Measurements from ENCODE around the gene IL4I1. TPM values are rescaled to one million over a fixed set of nuclear protein-coding genes. Genes with fewer than 3 reads are reported as not detected.

Gene IL4I1
- polyA plus RNA-seq, 1 of the 3 experiments (the other 2 are of a cell fraction), result 0.35 TPM

DNA sequence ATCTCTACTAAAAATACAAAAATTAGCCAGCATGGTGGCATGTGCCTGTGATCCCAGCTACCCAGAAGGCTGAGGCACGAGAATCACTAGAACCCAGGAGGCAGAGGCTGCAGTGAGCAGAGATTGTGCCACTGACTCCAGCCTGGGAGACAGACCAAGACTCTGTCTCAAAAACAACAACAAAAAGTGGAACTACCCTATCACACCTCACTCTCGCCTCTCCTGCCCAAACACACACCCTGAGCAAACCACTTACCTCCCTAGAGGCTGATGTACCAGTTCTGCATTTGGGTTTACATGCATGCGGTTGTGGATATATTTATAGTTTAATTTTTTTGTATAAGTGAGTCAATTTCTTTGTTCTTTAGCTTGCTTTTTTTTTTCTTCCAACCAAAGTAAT is 53.4 kb downstream of the IL4I1 start (continued):
- TF ChIP-seq SMC3 (IDR thresholded peaks at IDR 0.05; ENCODE audit: low read depth, low read length) (no peak), EZH2phosphoT487 (IDR thresholded peaks at IDR 0.05; ENCODE audit: borderline replicate concordance, low read depth) (no peak), MXI1 (IDR thresholded peaks at IDR 0.05; ENCODE audit: low read depth, low read length) (no peak), TAF1 (IDR thresholded peaks at IDR 0.05; ENCODE audit: borderline replicate concordance, low read depth, low read length) (no peak), CHD2 (IDR thresholded peaks at IDR 0.05; ENCODE audit: low read length, partially characterized antibody) (no peak)
- TF ChIP-seq, protein P1, sequence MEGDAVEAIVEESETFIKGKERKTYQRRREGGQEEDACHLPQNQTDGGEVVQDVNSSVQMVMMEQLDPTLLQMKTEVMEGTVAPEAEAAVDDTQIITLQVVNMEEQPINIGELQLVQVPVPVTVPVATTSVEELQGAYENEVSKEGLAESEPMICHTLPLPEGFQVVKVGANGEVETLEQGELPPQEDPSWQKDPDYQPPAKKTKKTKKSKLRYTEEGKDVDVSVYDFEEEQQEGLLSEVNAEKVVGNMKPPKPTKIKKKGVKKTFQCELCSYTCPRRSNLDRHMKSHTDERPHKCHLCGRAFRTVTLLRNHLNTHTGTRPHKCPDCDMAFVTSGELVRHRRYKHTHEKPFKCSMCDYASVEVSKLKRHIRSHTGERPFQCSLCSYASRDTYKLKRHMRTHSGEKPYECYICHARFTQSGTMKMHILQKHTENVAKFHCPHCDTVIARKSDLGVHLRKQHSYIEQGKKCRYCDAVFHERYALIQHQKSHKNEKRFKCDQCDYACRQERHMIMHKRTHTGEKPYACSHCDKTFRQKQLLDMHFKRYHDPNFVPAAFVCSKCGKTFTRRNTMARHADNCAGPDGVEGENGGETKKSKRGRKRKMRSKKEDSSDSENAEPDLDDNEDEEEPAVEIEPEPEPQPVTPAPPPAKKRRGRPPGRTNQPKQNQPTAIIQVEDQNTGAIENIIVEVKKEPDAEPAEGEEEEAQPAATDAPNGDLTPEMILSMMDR (IDR thresholded peaks at IDR 0.05), result no peak

DNA sequence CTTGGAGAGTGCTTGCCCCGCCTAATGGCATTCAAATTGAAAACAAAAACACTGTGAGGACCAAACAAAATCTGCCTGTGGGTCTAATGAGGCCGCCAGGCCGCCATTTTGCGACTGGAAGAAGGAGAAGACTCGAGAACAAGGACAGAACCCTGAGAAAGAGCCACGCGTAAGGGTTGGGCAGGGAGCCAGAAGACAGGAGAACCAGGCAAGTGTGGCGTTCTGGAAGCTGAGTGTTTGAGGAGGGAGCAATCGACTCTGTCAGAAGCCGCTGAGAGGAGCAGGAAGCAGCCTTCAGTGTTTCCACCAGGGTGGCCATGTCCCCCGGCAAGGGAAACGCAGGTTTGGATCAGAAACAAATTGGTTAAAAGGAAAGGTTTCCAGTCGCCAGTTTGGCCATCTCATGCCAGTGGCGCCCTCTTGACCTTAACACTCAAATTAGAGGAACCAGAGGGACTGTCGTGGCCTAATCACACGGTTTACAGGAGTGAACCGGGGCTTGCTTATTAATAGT is 55.9 kb downstream of the IL4I1 start:
- CTCF ChIA-PET, result no interaction called here

More for the DNA sequence above, 55.9 kb downstream of the IL4I1 start:
- POLR2A ChIA-PET, result no interaction called here
- Histone ChIP-seq H3K4me1 (ENCODE audit: control insufficient read depth in 1 of 2, insufficient read depth in 2 of 2, low read depth in 1 of 2, low read length in 1 of 2) (peaks cover 0 to 11% of the 10 kb centered on the region in 2 experiments; a peak in 1 of 4 replicates), H3K27me3 (ENCODE audit: insufficient read depth) (no peaks in the 10 kb centered on the region), H3K9ac (no peak overlapping the region), H3K36me3 (replicated peaks in 1 of 2; ENCODE audit: control insufficient read depth in 1 of 2, insufficient read depth in 2 of 2, low read length in 1 of 2) (peaks cover 20 to 45% of the 10 kb centered on the region in 2 experiments), H2AFZ (ENCODE audit: low read depth) (no peak overlapping the region), H3K4me3 (ENCODE audit: low read depth in 2 of 2, low read length in 1 of 2) (no peak overlapping the region), H3K9me3 (no peaks in the 10 kb centered on the region), H3K27ac (ENCODE audit: low read depth in 2 of 2, low read length in 1 of 2) (no peak overlapping the region; a peak in 1 of 4 replicates), H3K4me2 (no peak overlapping the region), H4K20me1 (ENCODE audit: insufficient read depth) (no peaks in the 10 kb centered on the region), H3K9me2 (no peaks in the 10 kb centered on the region), H3K79me2 (ENCODE audit: insufficient read depth) (no peaks in the 10 kb centered on the region), H3F3A (replicated peaks; ENCODE audit: insufficient read depth) (peaks cover 6% of the 10 kb centered on the region)
- TF ChIP-seq USF2 (IDR thresholded peaks at IDR 0.05; ENCODE audit: borderline replicate concordance, low read depth, low read length) (no peak), JUND (IDR thresholded peaks at IDR 0.05) (no peak), RFX5 (IDR thresholded peaks at IDR 0.05; ENCODE audit: low read length) (no peak), CHD2 (IDR thresholded peaks at IDR 0.05; ENCODE audit: low read length, partially characterized antibody) (no peak), RXRA (IDR thresholded peaks at IDR 0.05; ENCODE audit: borderline replicate concordance, low read depth) (no peak), MEF2A (IDR thresholded peaks at IDR 0.05; ENCODE audit: borderline replicate concordance, low read depth) (no peak), TEAD4 (IDR thresholded peaks at IDR 0.05; ENCODE audit: borderline replicate concordance, insufficient read depth) (no peak), POLR2AphosphoS5 (IDR thresholded peaks at IDR 0.05; ENCODE audit: low read depth, low read length) (no peak), TCF12 (IDR thresholded peaks at IDR 0.05) (no peak), FOXM1 (IDR thresholded peaks at IDR 0.05; ENCODE audit: low read depth) (no peak), RAD21 (IDR thresholded peaks at IDR 0.05; ENCODE audit: low read length) (no peak), SMC3 (IDR thresholded peaks at IDR 0.05; ENCODE audit: low read depth, low read length) (no peak), MXI1 (IDR thresholded peaks at IDR 0.05; ENCODE audit: low read depth, low read length) (no peak), SIN3A (IDR thresholded peaks at IDR 0.05; ENCODE audit: borderline replicate concordance, low read depth, low read length) (no peak), GABPA (IDR thresholded peaks at IDR 0.05; ENCODE audit: low read depth) (no peak), ZBTB33 (IDR thresholded peaks at IDR 0.05; ENCODE audit: borderline replicate concordance, low read depth) (no peak)
- TF ChIP-seq, protein P1 (IDR thresholded peaks at IDR 0.05), result no peak
- TF ChIP-seq, protein P2, sequence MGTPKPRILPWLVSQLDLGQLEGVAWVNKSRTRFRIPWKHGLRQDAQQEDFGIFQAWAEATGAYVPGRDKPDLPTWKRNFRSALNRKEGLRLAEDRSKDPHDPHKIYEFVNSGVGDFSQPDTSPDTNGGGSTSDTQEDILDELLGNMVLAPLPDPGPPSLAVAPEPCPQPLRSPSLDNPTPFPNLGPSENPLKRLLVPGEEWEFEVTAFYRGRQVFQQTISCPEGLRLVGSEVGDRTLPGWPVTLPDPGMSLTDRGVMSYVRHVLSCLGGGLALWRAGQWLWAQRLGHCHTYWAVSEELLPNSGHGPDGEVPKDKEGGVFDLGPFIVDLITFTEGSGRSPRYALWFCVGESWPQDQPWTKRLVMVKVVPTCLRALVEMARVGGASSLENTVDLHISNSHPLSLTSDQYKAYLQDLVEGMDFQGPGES (IDR thresholded peaks at IDR 0.05; ENCODE audit: low read depth, low read length), result no peak
- TF ChIP-seq, protein P3, sequence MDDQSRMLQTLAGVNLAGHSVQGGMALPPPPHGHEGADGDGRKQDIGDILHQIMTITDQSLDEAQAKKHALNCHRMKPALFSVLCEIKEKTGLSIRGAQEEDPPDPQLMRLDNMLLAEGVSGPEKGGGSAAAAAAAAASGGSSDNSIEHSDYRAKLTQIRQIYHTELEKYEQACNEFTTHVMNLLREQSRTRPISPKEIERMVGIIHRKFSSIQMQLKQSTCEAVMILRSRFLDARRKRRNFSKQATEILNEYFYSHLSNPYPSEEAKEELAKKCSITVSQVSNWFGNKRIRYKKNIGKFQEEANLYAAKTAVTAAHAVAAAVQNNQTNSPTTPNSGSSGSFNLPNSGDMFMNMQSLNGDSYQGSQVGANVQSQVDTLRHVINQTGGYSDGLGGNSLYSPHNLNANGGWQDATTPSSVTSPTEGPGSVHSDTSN (IDR thresholded peaks at IDR 0.05), result no peak
- DNase-seq, result no peak
- WGBS (ENCODE audit: low lambda C conversion rate), result 93% methylated on average over 17 of the region's 17 CpGs
